Stimulated activated CD4-positive, alpha-beta T cell treated with anti-CD3 and anti-CD28 coated beads, TNF-alpha, amount 100 ng/mL, for 48 hours (primary cell): ENCODE data around the gene TAS2R1.

Experiments used
- DNase-seq, 3 donors: peaks; one replicate each; pipeline ENCODE4 v3.0.0-alpha.2; 2020; ENCODE audit warnings: low read depth in 3 of 3

TAS2R1 gene

DNA sequence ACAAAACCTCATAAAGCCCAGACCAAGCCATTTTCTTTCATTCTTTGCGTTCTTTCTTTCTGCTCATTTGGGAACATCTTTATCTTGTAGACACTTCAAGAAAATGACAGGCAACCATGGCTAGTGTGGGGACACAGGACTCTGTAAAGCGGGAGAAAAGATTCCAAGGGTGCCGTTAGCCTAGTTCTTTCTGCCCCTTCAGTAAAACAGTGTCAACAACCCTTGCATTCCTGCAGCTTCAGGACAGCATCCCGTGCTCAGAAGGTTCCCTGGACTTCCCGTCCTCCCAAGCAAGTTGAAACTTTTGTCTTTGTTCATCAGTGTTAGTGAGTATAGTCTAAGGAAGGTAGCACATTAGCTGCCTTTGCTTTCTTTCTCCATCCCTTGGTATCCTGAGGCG, 41.9 kb downstream of the TAS2R1 start:
- DNase-seq, result no peak

DNA sequence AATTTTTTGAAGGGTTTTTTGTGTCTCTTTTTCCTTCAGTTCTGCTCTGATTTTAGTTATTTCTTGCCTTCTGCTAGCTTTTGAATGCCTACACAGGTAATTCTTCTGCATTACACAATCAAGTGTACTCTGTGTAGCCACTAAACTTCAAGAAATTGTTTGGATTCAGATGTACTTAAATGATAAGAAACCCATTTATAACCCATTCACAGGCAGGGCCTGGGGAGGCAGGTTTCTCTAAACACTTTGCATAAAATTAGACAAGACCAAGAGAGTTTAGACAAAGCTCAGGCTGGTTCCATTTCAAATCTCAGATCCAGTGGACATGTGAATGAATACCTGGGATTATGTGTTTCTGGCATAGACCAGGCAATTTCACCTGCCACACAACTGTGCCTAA, 43.0 kb downstream of the TAS2R1 start:
- DNase-seq, result no peak

DNA sequence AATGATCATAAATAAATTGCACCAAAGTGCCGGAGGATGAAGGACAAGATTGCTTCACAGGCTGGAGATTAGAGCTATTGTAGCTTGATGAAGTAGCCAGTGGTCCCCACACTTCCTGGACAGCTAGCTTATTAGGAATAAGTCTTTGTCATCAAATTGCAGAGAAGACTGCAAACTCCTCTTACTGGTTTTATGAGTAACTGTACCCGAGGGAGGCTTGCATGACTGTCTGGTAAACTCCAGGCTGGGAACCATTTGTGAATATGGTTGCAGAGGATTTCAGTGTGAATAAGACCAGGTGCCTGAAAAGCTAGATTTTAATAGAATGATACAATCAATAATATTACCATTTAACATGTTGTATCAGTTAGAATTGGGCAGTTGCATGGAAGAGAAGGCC, 47.7 kb downstream of the TAS2R1 start:
- DNase-seq, result no peak
